ENCODE measurements around the gene IRF5. TPM values are rescaled to one million over a fixed set of nuclear protein-coding genes. Genes with fewer than 3 reads are reported as not detected.

The IRF5 gene
- total RNA-seq, 1 experiment from 2014 or later = 16.5 TPM

- ATAC-seq = no peak
- H3K27me3 ChIP-seq (ENCODE audit: insufficient read depth, low read length) = no peaks in the 10 kb centered on the region
- ChIA-PET POLR2A (no interaction called here), RAD21 (ENCODE audit: low non-redundant PET in 1 of 2, low total read pairs in 2 of 2, uncharacterized antibody in 2 of 2, unreplicated experiment in 2 of 2) (no interaction called here), CTCF (no interaction called here)
- H4K20me1 ChIP-seq (ENCODE audit: insufficient read depth) = no peaks in the 10 kb centered on the region
- H3K79me2 ChIP-seq (ENCODE audit: insufficient read depth, low read length) = no peaks in the 10 kb centered on the region
- H3K27ac ChIP-seq (ENCODE audit: low read depth, low read length) = peak overlapping the region; percentile 81; the same call in 1 of the 2 replicates
- peaks cover 33 to 68% of the 10 kb centered on the region in 2 experiments for H3K4me1 ChIP-seq (ENCODE audit: control insufficient read depth in 1 of 2, insufficient read depth in 2 of 2, low read length in 2 of 2)
- no TSS peak for BruUV-seq (replicated peaks)
- peak overlapping the region; percentile 65 to 69 for H3K4me3 ChIP-seq (replicated peaks in 1 of 2; ENCODE audit: low read depth in 1 of 2, low read length in 2 of 2)
- intact Hi-C loops (cut with micrococcal nuclease) = no loop called here
- H2AFZ ChIP-seq (ENCODE audit: low read depth, low read length, poor library complexity, severe bottlenecking) = no peak overlapping the region
- H3K9ac ChIP-seq (ENCODE audit: low read length) = peak overlapping the region; percentile 69; the same call in 1 of the 2 replicates
- TF ChIP-seq POLR2A (IDR thresholded peaks at IDR 0.05; ENCODE audit: borderline replicate concordance, extremely low read depth, insufficient read depth, insufficient read length) (no peak), CTCF (IDR thresholded peaks at IDR 0.05 in 2 of 3, conservative IDR thresholded peaks at IDR 0.05 in 1 of 3; ENCODE audit: borderline replicate concordance in 1 of 3, insufficient read depth in 1 of 3, low read depth in 2 of 3, low read length in 2 of 3) (no peak), SP1 (IDR thresholded peaks at IDR 0.05; ENCODE audit: low read depth) (no peak), ZFX (IDR thresholded peaks at IDR 0.05) (no peak), EZH2 (IDR thresholded peaks at IDR 0.05) (no peak), SIN3A (IDR thresholded peaks at IDR 0.05; ENCODE audit: low read depth) (no peak), POLR2AphosphoS5 (IDR thresholded peaks at IDR 0.05; ENCODE audit: low read depth, low read length) (no peak), EGR1 (IDR thresholded peaks at IDR 0.05; ENCODE audit: low read depth) (no peak), REST (IDR thresholded peaks at IDR 0.05; ENCODE audit: low read depth) (no peak), ELF1 (IDR thresholded peaks at IDR 0.05; ENCODE audit: borderline replicate concordance, low read depth) (no peak)
- peak overlapping the region; percentile 96 for H3K4me2 ChIP-seq (ENCODE audit: low read length)
- H3K36me3 ChIP-seq (ENCODE audit: control insufficient read depth in 1 of 2, insufficient read depth in 2 of 2, low read length in 2 of 2) = no peaks in the 10 kb centered on the region
- no peaks in the 10 kb centered on the region for H3K9me2 ChIP-seq (ENCODE audit: insufficient read depth)
- no peak for DNase-seq (ENCODE audit: low read depth, low spot score)
- H3K9me3 ChIP-seq (ENCODE audit: control insufficient read depth in 1 of 2, insufficient read depth in 1 of 2, low read depth in 1 of 2, low read length in 2 of 2) = no peaks in the 10 kb centered on the region
These were observed 45.8 kb upstream of the IRF5 start for GRCh38 chr7:128891942-128892269.

Measured in HCT116 (cell line).